VCaP (cell line): Measurements from ENCODE around the gene ARGFX.

Experiments used
- H3K27ac ChIP-seq: fragments of 450-650 bp; 2 replicates; pipeline ENCODE4 v1.5.1; 2017
- TF ChIP-seq, protein P1 (sequence below): fragments of 450-650 bp; conservative IDR thresholded peaks from 2 replicates; pipeline ENCODE4 v1.5.1; 2017; ENCODE audit warnings: mild to moderate bottlenecking, moderate library complexity

Gene ARGFX

DNA sequence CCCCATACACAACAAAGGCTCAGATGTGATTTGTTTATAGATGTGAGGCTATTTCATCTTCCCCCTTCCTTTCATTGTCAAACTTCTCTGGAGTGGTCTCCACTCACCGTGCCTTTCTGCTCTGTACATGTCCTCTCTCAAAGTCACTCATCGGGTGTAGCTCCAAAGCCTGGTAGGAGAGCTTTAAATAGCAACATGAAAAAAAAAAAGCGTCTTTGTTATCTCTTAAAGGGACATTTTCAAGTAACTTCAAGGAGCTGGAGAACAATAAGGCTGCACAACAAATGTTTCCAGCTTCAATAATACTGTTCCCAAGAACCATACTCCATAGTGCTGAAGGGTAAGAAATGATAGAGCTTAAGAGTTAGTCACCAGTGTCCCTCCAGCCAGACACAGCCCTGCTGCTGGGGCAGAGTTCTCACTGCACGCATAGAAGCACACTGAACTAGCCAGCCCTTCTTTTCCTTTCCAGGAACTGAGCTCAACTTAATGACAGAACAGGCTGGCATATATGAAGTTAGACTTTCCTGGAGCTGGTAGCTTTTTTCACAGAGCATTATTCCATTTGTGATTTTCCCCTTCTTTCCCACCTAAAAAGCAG is 33.6 kb downstream of the ARGFX start:
- TF ChIP-seq, protein P1, sequence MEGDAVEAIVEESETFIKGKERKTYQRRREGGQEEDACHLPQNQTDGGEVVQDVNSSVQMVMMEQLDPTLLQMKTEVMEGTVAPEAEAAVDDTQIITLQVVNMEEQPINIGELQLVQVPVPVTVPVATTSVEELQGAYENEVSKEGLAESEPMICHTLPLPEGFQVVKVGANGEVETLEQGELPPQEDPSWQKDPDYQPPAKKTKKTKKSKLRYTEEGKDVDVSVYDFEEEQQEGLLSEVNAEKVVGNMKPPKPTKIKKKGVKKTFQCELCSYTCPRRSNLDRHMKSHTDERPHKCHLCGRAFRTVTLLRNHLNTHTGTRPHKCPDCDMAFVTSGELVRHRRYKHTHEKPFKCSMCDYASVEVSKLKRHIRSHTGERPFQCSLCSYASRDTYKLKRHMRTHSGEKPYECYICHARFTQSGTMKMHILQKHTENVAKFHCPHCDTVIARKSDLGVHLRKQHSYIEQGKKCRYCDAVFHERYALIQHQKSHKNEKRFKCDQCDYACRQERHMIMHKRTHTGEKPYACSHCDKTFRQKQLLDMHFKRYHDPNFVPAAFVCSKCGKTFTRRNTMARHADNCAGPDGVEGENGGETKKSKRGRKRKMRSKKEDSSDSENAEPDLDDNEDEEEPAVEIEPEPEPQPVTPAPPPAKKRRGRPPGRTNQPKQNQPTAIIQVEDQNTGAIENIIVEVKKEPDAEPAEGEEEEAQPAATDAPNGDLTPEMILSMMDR, result no peak
- H3K27ac ChIP-seq, result no peak overlapping the region

DNA sequence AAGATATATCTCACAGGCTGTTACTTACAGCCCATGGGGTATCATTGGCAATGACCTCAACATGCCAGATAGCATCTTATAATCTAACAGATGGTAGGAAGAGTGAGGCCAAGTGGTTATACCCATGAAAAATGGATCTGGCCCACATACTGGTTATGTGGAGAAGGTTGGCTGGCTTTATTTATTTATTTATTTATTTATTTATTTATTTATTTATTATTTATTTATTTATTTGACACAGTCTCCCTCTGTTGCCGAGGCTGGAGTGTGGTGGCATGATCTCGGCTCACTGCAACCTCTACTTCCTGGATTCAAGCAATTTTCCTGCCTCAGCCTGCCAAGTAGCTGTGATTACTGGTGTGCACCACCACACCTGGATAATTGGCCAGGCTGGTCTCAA is 37.0 kb downstream of the ARGFX start:
- TF ChIP-seq, protein P1, result no peak
- no peak overlapping the region for H3K27ac ChIP-seq

DNA sequence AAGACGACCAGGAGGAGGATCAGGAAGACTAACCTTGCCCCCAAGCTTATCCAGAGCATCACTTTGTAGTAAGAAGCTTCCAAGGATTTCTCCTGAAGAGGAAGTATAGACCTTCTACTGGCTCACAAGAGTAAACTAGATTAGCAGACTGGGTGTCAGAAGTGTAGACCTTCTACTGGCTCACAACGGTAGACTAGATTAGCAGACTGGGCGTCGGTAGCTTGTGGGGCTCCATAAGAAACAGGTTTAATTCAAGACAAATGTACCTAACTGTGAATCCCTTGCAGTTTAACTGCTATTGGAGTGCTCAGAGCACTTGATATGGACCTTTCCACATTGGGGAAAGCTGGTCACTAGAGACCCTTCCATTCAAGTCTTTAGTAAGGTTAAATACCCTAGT is 38.4 kb downstream of the ARGFX start:
- TF ChIP-seq, protein P1, result no peak
- no peak overlapping the region for H3K27ac ChIP-seq
